COLO829 (cell line): ENCODE data around the gene CFLAR.
"Not testable (repeated sequence)": the region's sequence is repeated elsewhere in the genome, so short reads cannot be mapped to it uniquely, and the experiment has no call there.

Experiments
- DNase-seq: peaks from one replicate; pipeline ENCODE4 v3.0.0; 2012; ENCODE audit warnings: low spot score

CFLAR gene

GRCh38 chr2:201118961-201119854 lies 3.2 kb downstream of the CFLAR start:
- no peak for DNase-seq

GRCh38 chr2:201122276-201122675 lies 6.3 kb downstream of the CFLAR start:
- DNase-seq: no peak

GRCh38 chr2:201126308-201127151 lies 10.6 kb downstream of the CFLAR start:
- DNase-seq: no peak

- DNase-seq: no peak
Observed at GRCh38 chr2:201127152-201127511, 11.2 kb downstream of the CFLAR start.

- DNase-seq: no peak
Observed at GRCh38 chr2:201127570-201127969, 11.6 kb downstream of the CFLAR start.

- no peak for DNase-seq
Observed at GRCh38 chr2:201128033-201128432, 12.1 kb downstream of the CFLAR start.

- DNase-seq: no peak
Observed at GRCh38 chr2:201128933-201129505, 13.1 kb downstream of the CFLAR start.

GRCh38 chr2:201130524-201131186 lies 14.7 kb downstream of the CFLAR start:
- no peak for DNase-seq

- no peak for DNase-seq
Observed at GRCh38 chr2:201132518-201132917, 16.6 kb downstream of the CFLAR start.

GRCh38 chr2:201135386-201135785 lies 19.4 kb downstream of the CFLAR start:
- no peak for DNase-seq

GRCh38 chr2:201136889-201137321 lies 20.9 kb downstream of the CFLAR start:
- DNase-seq: no peak

GRCh38 chr2:201137505-201138400 lies 21.8 kb downstream of the CFLAR start:
- DNase-seq: no peak

- no peak for DNase-seq
Observed at GRCh38 chr2:201138401-201138970, 22.5 kb downstream of the CFLAR start.

GRCh38 chr2:201138986-201139781 lies 23.2 kb downstream of the CFLAR start:
- not testable (repeated sequence) for DNase-seq

GRCh38 chr2:201139836-201140604 lies 24.1 kb downstream of the CFLAR start:
- no peak for DNase-seq

- no peak for DNase-seq
Observed at GRCh38 chr2:201144101-201145051, 28.4 kb downstream of the CFLAR start.

GRCh38 chr2:201148434-201148990 lies 32.5 kb downstream of the CFLAR start:
- DNase-seq: no peak
